Limb (tissue), 2 donors: ENCODE measurements around the gene TCF25.

Experiments used
- DNase-seq, 2 donors: peaks; one replicate each; pipeline ENCODE4 v3.0.0-alpha.2; 2016; ENCODE audit errors: extremely low spot score in 2 of 2

Gene TCF25

DNA sequence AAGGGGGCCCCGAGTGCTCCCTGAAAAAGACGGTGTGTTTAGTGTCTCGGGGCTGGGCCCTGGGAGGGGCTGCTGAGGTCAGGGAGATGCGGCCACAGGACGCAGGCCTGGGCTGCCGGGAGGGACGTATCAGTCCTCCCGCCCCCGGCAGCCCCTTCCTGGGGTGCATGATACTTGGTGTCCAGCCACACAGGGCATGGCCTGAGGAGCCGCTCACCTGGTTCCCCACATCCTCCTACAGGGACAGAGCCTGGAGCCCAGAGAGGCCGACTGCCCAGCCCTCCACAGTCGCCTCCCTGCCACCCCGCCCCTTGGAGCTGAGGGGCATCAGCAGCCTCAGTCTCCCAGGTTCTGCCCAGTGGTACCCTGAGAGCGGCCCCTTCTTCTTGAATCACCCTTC is 63.1 kb downstream of the TCF25 start:
- DNase-seq, result no peak

DNA sequence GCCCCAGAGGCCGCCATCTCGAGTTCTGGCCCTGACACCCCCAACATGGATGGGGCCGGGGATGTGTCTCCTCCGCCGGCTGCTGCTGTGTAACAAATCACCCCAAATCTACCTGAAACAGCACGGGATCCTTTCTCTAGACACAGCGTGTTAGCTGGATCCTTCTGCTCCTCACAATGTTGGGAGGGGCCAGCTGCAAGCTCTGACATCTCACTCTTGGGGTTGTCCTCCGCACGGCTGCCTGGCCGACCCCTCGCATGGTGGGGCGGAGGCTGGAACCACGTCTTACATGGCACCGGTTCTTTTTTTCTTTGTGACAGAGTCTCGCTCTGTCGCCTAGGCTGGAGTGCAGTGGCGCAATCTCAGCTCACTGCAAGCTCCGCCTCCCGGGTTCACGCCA is 63.6 kb downstream of the TCF25 start:
- no peak for DNase-seq

DNA sequence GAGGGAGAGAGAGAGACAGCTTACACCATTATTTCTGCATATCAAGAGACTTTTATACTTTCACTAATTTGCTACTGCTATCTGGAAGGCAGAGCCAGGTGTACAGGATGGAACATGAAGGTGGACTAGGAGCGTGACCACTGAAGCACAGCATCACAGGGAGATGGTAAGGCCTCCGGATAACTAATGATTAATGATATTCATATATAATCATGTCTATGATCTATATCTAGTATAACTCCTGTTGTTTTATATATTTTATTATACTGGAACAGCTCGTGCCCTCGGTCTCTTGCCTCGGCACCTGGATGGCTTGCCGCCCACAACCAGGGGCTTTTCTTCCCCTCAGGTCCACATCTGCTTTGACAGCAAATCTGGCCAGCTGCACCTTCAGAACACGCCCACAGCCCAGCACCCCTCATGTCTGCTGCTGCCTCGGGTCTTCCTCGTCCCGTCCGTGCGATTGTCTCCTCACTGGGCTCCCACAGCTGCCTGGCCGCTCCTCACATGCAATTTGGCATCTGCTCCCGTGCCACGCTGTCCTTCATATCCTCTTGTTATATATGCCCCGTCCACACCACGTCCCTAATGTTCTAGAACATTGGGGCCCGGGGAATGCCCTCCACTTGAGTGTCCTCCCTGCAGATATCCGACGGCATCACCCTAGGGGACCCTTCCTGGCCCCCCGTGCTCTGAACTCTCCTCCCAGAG is 64.9 kb downstream of the TCF25 start:
- no peak for DNase-seq

DNA sequence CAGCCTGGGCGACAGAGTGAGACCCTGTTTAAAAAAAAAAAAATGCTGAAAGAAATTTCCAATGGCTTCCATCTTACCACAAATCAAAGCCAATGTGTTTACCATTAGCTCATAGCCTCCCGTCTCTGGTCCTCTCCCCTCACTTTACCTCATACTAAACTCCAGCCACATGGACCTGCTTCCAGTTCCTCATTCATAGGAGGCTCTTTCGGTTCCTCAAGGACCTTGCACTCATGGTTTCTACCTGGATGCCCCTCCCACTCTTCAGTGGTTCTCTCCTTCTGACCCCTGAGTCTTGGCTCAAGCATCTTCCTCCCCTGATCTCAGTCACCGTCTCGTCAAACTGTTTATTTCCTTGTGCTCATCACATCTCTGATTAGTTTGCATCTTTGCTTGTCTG is 71.4 kb downstream of the TCF25 start:
- DNase-seq, result no peak

DNA sequence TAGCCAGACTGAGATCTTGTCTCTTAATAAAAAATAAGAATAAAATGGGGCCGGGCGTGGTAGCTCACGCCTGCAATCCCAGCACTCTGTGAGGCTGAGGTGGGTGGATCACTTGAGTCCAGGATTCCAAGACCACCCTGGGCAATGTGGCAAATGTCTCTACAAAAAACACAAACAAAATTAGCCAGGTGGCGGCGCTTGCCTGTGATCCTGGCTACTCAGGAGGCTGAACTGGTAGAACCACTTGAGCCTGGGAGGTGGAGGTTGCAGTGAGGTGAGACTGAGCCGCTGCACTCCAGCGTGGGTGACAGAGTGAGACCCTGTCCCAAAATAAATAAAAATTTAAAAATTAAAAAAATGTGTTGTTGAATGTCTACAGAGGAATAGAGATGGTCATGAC is 72.3 kb downstream of the TCF25 start:
- DNase-seq, result no peak

DNA sequence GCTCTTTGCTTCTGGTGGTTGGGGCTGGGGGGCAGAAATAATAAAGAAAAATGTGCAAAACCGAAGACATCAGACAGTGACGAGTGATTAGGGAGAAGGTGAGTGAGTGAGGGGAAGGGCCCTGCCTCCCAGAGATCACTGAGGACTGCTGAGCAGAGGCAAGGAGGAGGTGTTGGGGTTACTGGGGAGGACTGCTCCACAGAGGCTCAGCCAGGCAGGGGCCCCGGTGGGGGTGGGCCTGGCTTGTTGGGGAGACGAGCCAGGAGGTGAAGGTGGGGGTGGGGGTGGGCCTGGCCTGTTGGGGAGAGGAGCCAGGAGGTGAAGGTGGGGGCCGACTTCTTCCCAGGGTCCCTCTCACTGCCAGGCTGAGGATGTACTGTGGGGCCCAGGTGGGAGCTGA is 73.1 kb downstream of the TCF25 start:
- no peak for DNase-seq

DNA sequence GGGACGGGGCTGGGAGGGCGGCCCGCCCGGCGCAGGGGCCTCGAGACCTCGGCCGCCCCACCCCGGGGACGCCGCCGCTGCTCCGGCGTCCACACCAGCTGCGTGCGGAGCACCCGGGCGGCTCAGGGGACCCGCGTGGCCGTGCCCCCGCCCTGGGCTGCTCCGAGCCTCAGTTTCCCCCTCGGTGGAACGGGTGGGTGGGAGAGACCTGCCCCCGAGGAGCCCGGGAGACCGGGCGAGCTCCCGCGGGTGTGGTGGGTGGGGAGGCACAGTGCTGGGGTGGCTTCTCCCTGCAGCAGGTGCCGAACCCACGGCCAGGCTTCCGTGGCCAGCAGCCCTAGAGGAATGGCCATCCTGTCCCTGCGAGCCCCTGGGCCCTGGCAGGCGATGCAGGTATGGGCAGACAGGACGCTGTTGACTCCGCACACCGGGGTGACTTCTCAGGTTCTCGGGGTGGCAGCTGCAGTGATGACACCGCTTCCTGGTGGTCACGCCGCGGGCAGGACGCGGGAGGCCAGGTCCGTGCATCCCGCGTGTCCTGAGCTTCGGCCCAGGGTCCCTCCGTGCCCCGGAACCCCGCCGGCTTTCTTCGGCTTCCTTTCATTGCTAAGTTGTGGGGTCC is 75.8 kb downstream of the TCF25 start:
- no peak for DNase-seq

DNA sequence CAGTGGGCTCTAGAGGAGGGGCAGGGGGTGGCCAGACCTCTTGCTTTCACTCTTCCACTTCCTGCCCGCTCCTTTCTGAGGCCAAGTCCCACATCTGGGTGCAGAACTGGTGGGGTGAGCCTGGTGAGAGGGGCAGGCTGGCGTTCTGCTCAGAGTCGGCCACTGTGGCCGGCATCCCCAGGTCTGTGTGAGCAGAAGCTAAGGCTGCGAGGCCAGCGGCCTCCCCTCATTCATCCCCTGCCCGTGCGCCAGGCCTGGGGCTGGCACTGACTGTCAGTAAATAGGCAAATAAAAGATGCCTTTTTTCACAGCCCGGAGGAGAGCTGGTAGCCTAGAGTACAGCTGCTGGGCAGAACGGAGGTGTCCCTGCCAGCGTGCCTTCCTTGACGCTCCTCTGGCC is 76.4 kb downstream of the TCF25 start:
- no peak for DNase-seq

DNA sequence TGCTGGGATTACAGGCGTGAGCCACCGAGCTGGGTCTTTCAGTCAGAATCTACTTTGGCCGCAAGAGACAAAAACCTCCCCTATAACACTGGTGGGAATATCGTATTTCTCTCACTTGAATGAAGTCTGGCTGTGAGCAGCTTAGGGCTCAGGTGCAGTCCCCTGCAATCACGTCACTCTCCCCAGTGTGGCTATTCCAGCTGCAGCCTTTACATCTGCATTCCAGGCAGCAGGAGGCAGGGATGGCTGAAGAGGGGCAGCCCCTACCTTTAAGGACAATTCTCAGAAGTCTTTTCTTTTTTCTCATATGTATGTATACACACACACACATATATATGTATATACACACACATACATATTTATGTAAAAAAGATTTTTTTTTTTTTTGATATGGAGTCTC is 78.1 kb downstream of the TCF25 start:
- no peak for DNase-seq

DNA sequence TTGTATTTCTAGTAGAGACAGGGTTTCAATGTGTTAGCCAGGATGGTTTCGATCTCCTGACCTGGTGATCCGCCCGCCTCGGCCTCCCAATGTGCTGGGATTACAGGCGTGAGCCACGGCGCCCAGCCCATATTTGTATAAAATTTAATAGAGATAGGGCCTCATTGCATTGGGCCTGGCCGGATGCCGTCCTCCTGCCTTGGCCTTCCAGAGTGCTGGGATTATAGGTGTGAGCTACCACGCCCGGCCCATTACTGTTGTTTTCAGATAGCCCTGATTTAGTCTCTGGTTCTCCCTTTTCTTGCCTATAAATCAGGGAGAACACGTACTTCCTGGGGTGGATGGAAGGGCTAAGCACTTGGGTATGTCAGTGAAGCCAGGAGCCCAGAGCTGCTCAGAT is 78.7 kb downstream of the TCF25 start:
- no peak for DNase-seq

DNA sequence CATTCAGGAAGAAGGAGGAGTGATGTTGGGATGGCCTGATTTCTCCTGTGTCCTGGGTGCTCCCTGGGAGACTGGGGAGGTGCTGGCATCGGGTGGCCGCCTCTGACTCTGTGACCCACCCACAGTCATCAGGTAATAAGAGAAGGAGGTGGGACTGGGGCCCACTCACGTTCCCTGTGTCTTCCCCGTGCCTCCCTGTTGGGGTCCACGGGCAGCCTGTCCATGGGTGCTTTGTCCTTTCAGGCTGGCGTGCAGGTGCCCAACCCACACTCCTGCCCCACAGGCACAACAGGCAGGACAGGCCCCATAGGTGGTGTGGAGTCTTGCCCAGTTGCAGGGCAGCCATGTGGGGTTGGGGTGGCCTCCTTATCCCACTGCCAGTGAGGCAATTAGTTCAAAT is 79.2 kb downstream of the TCF25 start:
- DNase-seq, result no peak

DNA sequence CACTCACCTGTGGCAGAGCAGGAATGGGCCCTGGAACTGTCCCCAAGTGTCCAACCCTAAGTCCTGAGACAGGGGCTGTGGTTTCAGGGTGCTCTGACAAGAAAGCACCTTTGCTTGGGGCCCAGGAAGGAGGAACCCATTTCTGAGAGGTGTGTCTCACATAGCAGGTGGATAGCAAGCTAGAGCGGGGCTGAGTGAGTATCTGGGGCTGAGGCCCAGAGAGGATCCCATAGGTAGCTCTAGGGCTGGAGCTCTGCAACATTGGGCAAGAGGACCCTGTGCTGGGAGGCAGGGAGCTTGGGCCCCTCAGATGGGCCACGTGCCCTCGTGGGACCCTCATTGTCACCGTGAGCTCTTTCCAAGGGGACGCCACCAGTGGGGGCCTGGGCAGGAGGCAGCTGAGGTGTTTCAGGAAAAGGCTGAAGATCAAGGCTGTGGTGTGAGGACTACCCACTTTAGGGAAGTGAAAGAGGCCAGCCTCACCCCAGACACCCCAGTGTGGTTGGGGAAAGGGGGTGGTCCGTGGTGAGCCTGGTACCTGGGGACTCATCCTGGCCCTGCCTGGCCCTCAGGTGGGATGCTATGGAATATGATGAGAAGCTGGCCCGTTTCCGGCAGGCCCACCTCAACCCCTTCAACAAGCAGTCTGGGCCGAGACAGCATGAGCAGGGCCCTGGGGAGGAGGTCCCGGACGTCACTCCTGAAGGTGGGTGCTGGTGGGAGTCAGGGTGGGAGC is 80.4 kb downstream of the TCF25 start:
- DNase-seq, result no peak

DNA sequence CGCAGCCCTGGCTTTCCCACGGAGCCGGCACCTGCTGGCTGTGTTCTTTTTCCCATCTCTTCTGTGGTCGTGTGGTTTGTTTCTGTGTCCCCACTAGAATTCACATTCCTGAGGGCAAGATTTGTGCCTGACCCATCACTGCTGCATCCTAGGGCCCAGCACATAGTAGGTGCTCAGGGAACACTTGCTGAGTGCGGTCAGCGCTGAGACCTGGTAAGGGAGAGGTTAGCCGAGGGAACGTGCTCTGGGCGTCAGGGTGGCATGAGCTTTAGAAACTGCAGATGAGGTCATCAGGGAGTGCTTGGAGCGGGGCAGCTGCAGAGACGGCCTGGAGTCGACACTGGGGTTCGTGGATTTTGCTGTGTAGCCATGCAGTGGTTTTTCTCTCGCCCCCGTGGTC is 81.1 kb downstream of the TCF25 start:
- no peak for DNase-seq

DNA sequence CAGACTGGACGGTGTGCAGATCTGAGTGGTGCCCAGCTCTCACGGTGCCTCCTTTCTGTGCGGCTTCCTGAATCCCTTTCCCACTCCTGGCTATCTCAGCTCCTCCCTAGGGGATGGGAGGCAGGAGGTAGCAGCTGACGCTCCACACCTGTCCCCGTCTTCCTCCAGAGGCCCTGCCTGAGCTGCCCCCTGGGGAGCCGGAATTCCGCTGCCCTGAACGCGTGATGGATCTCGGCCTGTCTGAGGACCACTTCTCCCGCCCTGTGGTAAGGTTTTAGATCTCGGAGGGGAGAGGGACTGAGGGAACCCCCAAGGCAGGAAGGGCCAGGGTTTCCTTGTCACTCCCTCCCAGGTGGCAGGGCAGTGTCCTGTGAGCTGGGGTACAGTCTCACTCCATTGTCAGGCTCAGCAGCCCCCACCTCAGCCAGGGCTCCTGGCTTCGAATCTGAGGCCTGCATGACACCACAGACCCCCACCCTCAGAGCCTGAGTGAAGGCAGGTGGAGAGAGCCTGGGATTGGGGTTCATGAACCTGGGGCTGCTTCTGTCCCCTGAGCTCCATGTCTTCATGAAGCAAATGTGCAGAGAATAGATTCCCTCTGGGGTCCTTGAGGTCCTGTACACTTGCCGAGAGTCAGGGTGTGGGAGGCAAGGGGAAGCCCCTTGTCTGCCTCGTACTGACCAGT is 81.8 kb downstream of the TCF25 start:
- no peak for DNase-seq

DNA sequence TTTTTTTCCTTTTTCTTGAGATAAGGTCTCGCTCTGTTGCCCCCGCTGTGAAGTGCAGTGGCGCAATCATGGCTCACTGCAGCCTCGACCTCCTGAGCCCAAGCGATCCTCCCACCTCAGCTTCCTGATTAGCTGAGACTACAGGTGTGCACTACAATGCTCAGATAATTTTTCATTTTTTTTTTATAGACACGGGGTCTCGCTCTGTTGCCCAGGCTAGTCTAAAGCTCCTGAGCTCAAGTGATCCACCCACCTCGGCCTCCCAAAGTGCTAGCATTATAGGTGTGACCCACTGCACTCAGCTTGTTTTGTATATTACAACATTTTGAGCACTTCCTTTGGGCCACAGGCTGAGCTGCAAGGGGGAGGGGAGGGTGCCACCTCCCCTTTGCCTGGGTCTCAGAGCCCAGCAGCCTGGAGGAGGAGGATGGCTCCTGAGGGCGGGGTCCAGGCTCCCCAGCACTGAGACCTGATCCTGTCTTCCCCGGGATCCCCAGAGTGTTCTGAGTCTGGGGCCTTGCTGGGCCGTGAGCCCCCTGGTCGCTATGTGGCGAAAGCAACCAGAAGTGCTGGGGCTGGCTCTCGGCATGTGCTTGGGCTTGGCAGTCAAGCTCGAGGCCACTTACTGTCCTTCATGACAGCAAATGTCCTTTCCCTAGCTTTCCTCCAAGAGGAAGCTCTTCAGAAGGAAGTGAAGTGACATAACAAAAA is 83.3 kb downstream of the TCF25 start:
- DNase-seq, result no peak

DNA sequence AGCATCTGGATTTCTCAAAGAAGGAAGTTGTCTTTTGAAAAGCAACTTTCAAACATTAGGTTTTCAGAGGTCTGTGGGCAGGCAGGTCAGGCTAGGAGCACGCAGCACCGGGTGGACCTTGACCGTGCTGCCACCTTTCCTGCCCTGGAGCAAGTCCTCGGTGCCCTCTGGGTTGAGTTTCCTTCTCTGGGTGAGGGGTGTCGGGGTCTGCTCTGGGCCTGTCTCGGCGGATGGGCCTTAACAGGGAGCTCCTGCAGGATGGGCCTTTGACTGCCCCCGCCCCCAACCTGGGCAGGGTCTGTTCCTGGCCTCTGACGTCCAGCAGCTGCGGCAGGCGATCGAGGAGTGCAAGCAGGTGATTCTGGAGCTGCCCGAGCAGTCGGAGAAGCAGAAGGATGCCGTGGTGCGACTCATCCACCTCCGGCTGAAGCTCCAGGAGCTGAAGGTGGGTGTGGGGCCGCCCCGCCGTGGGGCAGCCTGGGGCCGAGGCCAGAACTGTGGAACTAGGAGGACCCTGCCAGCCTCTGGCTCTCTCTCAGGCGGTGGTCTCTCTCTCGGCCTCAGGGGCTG is 83.9 kb downstream of the TCF25 start:
- no peak for DNase-seq

DNA sequence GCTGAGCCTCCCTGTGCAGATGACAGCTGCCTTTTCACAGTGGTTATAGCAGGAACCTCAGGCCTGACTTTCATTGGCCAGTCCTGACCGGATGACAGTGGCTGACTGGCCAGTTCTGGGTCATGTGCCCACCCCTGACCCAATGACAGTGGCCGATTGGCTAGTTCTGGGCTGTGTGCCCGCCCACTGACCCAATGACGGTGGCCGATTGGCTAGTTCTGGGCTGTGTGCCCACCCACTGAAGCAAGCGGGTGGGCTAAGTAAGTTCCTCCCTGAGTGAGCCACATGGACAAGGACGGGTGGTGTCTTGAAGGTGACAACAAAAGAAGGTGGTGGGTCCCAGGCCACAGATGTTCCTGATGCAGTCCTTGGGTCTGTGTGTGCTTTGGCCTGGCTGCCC is 84.7 kb downstream of the TCF25 start:
- DNase-seq, result peak; percentile 6 to 64

DNA sequence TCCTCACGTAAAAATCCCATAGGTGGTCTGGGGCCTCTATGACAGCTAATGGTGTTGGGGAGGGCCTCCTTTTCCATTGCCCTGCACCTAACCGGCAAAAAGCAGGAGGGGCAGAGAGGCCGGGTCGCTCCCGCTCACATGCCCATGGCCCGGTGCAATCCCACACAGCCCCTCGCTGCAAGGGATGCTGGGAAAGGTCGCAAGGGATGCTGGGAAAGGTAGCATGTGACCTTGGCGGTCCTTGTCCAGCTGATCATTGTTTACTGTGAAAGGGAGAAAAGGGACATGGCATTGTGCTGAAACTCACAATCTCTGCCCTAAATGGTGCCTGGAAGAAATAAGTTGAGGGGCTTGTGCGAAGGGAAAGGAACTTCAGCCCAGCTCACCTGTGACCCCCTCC is 85.2 kb downstream of the TCF25 start:
- no peak for DNase-seq

DNA sequence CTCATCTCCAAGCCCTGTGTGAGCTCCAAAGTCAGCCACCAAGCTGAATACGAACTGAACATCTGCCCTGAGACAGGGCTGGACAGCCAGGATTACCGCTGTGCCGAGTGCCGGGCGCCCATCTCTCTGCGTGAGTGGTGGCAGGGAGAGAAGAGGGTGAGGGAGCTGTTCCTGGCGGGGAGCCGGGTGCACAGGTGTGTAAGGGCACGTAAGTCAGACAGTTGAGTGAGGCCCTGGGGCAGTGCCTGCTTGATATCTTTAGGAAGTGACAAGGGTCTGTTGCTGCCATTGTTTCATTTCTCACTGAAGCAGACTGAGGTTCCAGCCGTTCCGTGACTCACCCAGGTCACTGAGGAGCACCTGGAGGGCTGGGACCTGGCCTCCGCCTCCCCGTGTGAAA is 87.6 kb downstream of the TCF25 start:
- DNase-seq, result no peak
